Measurements from ENCODE around the gene VCX2.
"Not testable (repeated sequence)": the region's sequence is repeated elsewhere in the genome, so short reads cannot be mapped to it uniquely, and the experiment has no call there.

VCX2 gene

DNA sequence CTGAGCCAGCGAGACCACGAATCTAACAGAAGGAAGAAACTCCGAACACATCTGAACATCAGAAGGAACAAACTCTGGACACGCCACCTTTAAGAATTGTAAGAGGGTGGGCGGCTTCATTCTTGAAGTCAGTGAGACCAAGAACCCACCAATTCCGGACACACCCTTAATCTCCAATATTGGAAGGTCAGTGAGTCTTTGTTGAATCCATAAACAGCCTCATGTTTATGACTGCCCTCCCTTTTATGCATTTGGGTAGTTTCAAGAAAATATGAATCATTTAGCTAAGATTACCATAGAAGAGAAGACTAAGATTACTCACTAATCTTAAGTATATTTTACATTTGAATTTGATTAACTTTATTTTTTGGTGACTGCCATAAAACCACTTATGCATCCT is 48.5 kb downstream of the VCX2 start:
- in situ Hi-C loops (cut with HindIII; ENCODE audit: low sequenced_read_pairs), result no loop called here

- in situ Hi-C loops (cut with HindIII; ENCODE audit: low sequenced_read_pairs), result not testable (repeated sequence)
These were observed 49.7 kb downstream of the VCX2 start for GRCh38 chrX:8121391-8121790.

Data from endothelial cell of hepatic sinusoid (primary cell).